Lower leg skin (tissue), 3 donors: ENCODE results near the gene METTL26.

Experiments
- CTCF ChIP-seq, 3 donors: fragments of 450-650 bp; IDR thresholded peaks; one replicate each; pipeline ENCODE4 v1.5.1; 2016; ENCODE audit warnings: antibody characterized with exemption in 3 of 3, mild to moderate bottlenecking in 3 of 3, moderate library complexity in 2 of 3
- POLR2A ChIP-seq, 2 donors: fragments of 450-650 bp; IDR thresholded peaks; one replicate each; pipeline ENCODE4 v1.6.1; 2016 to 2017; ENCODE audit warnings: antibody characterized with exemption in 2 of 2, mild to moderate bottlenecking in 1 of 2, moderate library complexity in 1 of 2

GRCh38 chr16:684961-685696, 49.0 kb upstream of the METTL26 start:
- no peak for TF ChIP-seq CTCF (IDR thresholded peaks at IDR 0.05)
- TF ChIP-seq POLR2A (IDR thresholded peaks at IDR 0.05): no peak
